ENCODE results near the gene RGMA.

- TF ChIP-seq CTCF (IDR thresholded peaks at IDR 0.05; ENCODE audit: insufficient read depth, low read depth, low read length) (no peak), EZH2 (IDR thresholded peaks at IDR 0.05; ENCODE audit: insufficient read depth, low read length) (no peak)
Observed at GRCh38 chr15:93046721-93047120, 42.3 kb downstream of the RGMA start.
